GM19023 (cell line): Measurements from ENCODE around the gene KDM3A.

Experiments
- ATAC-seq: cut with Tn5 transposase; IDR thresholded peaks from one replicate; pipeline ENCODE4 v1.9.1; 2021; ENCODE audit warnings: mild to moderate bottlenecking, moderate library complexity; ENCODE audit not compliant: unreplicated experiment

The KDM3A gene

DNA sequence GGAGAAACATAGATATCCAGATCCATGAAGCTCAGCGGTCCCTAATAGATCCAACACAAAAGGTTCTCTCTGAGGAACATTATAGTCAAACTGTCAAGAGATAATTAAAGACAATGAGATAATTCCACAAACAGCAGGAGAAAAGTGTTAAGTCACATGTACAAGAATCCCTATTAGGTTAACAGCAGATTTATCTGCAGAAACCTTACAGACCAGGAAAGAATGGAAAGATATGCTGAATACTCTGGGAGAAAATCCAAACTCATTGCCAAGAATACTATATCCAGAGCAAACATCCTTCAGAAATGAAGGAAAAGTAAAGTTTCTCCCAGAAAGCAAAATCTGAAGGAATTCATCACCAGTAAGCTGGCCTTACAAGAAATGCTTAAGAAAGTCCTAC is 10.8 kb upstream of the KDM3A start:
- ATAC-seq: no peak

DNA sequence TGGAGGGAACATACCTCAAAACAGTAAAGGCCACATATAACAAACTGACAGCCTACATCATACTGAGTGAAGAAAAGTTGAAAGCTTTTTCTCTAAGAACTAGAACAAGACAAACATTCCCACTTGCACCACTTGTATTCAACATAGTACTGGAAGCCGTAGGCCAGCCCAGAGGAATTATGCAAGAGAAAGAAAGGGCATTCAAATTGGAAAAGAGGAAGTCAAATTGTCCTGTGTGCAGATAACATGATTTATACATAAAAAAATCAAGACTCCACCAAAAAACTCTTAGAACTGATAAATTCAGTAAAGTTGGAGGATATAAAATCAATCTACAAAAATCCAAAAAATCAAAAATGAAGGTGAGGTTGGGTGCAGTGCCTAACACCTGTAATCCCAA is 8.0 kb upstream of the KDM3A start:
- ATAC-seq: no peak

DNA sequence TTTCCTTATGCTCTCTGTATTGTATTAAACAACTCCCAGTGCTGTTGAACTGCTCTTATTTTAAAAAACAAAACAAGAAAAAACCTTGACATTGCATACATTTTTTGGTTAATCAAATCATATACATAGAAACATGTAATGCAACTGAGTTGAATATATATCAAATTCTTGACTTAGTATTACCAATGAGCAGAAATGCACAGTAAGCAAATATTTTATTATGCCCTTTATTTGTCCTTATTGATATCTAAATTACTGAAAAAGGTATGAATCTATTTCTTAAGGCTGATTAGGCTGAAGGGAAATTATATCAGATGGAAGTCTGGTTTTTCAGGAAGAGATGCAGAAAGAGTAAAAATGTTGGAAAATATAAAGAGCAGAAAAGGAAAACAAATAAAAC is 6.9 kb upstream of the KDM3A start:
- ATAC-seq: no peak

DNA sequence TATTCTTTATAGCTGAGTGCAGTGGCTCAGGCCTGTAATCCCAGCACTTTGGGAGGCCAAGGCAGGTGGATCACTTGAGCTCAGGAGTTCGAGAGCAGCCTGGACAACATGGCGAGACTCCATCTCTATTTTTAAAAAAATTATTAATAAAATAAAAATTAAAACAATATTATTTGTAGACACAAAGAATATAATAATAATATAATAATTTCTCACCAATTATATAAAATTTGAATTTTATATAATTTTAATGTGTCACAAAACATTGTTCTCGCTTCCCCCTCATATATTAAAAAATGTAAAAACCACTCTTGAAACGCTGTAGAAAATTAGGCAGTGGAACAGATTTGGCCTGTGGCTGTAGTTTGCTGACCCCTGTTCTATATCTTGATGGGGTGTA is 5.6 kb upstream of the KDM3A start:
- no peak for ATAC-seq

DNA sequence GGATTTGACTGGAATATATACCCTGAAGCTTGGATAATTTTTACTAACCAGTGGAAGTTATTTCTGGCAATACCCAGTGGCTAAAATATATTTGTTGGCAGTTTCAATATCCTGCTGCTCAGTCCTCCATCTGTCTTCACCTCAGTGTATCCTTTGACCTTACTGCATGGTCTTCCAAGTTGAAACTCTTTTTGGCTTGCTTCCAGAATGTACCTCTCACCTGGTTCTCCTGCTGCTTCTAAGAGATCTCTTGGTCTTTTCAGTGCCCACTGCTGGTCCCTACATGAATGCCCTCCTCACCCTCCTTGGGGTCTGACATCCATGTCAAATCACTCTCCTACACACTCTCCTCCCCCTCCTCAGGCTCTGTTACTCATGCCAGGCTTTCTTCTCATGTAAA is 4.8 kb upstream of the KDM3A start:
- ATAC-seq: no peak

DNA sequence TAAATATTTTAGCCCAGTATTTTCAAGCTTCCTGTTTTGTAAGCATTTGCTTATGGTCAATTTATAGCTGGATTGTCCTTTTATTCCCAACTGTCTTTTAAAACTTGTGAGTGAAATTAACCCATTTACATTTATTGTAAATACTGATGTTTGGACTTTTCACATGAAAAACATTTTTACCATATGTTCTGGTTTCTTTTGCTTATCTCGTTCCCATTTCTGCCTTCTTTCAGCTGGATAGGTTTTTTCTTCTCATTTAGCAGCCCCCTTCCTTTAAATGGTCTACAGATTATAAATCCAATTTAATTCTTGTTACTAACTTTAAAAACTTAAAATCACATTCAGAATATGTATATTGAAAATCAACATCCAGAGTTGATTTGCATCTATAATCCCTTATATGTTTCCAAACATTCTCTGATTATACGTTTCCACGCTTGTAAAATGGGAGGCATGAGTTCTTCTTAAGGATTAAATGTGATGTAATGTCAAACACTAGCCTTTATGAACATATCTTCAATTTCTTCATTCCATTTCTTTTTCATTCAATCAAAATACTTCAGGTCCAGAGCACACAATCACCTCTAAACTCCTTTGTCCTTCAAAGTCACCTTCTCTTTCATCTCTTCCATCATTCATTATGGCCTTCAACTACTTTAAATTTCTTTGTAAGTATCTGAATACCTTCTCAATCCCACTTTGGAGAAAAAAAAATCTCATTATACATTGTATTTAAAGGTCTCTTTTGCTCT is 1.1 kb upstream of the KDM3A start:
- ATAC-seq: no peak

DNA sequence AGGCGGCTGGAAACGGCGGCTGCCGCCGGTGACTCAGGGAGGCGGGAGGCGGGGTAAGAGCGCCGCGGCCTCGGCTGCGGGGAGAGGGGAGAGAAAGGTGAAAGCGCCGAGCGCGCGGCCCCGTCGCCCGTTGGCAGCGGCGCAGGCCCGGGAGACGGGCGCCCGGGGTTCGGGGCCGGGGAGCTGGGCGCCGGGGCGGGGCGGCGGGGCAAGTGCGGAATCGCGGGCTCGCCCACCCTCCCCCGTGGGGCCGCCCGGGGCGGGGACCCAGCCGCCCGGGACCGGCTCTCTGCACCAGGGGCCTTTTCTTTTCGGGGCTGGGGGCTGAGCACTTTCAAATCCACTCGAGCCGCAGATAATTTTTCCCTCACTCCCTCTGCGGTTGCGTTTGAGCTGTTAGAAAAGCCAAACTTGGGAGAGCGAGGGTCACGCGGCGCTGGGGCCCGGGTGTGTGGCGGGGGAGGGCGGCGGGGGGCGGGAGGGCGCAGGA is 266 bp downstream of the KDM3A start:
- ATAC-seq: peak; percentile 23

DNA sequence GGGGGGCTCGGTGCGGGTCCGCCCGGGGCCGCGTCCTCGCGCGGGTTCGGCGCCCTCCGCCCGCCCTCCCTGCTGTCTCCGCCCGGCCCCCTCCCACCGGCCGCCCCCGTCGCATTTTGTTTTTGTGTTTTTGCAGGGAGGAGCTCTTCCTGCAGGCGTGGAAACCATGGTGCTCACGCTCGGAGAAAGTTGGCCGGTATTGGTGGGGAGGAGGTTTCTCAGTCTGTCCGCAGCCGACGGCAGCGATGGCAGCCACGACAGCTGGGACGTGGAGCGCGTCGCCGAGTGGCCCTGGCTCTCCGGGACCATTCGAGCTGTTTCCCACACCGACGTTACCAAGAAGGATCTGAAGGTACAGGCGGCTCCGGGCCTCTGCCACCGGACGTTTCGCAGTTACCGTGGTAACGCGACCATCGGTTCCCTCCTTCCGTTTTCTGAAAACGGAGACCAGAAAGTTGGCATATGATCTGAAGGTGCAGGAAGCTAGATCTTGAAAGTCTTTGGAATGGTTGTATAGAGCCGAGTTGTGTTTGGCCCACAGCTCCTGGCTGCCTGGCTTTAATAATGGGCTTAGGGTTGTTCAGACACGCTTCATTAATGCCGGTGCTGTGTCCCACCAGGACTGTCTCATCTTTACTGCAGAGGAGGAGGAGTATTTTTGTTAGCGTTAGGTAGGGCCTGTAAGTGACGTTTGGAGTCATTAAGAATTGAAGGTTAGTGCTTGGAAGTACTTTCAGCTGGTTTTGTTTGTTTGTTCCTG is 891 bp downstream of the KDM3A start:
- peak; percentile 11 for ATAC-seq

DNA sequence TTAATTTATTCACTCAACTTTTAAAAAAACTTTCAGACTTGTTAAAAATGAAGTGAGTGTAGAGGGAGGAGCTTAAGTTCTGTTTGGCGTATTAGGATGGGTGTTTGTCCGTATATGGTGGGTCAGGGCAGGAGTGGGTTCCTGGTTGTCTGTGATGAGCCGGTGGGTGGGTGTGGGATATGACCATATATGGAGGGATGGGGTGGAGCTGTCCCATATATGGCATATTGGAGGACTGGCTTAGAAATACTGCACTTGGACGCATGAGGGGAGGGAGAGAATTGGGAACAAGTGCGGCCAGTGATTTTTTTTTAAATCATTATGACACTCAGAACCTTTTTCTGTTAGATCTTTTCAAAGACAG is 1.5 kb downstream of the KDM3A start:
- ATAC-seq: peak; percentile 64

DNA sequence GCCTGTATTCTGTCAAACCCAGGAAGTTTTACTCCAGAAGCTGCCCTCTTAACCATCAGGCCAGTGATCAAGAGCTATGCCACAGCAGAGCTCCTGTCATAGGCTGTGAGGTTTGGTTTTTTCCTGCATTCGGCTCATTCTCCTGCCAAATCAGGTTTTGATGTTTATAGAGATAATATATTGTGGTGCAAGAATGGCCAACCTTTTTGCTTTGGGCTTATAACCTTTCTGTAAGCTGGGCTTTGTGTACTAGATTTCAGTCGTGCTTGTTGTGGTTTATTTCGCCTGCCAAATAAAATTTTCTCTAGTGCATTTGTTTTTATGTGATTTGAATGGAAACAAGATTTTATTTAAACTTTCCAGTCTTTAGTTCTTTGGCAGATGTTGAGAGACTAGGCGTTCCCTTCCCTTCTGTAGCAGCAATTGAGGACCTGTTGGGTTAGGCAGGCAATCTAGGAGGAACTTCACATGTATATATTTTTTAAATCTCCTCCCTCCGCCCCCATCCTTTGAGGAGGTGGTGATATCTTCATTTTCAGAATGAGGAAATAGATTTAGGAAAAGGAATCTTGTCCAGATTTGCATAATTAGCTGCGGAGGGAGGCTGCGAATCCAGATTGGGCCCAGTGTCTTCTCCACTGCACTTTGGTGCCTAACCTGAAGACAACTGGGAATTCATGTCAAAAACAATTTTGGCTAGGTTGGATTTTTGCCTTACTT is 2.6 kb downstream of the KDM3A start:
- no peak for ATAC-seq

DNA sequence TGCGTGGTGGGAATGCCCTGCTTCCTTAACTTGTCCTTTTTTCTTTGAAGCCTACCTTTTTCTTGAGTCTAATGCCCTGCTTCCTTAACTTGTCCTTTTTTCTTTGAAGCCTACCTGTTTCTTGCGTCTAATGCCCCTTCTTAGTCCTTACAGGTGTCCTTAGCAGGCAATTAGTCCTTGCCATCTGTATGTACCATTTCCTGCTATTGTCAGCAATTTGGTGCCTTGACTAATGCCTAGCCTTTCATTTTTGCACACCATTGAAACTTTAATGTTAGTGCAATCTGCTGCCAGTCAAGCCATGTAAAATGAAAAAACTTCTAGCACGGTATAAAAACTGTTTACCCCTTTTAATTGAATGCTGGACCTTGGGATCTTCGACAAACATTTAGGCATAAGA is 4.3 kb downstream of the KDM3A start:
- ATAC-seq: no peak

DNA sequence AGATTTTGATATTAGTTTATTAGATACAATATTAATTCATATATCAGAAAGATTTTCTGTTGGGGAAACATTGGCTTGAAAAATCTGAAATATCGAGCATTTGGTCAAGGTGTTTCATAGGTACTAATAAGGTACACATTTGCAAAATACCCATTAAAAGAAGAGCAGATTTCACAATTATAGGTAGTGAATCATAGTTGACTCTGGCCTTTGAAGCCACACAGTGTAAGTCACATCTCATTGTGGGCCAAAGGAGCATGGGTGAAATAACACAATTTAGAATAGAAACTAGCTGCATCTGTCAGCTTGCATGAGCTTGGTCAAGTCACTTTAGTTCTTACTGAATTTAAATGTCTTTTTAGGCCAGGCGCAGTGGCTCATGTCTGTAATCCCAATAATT is 4.9 kb downstream of the KDM3A start:
- ATAC-seq: no peak

DNA sequence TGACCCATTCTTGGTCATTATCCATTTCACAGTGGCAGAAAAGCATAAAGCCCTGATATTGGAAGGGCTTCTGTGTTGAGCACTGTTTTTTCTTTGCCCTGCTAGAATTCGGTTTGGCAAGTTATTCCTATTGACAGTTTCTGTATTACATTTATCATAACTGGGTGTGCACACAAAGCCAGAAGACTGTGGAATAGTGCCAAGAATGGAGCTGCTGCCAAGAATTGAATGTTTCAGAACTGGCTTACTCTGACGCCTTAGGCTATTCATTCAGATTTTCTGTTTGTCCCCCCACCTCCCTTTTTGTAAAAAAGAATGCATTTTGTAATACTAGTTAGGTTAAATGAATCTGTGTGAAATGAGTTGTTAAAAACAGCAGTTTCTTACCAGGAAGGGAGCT is 12.7 kb downstream of the KDM3A start:
- ATAC-seq: no peak

DNA sequence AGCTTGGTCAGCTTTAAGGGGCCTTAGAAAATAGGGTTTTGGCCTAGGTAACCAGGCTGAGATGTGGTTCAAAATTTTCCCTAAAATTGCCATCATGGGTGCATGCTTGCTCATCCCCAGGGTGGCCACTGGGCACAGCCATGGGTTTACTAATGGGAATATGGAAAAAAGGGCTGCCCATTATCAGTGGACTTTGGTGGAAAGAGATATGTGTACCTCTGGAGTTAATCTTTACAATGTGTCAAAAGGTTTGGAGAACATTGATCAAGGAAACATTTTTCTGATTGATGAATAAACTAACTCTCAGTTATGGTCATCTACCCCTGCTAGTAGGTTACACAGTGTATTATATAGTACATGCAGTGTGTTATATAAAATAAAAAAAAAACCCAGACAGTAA is 13.1 kb downstream of the KDM3A start:
- no peak for ATAC-seq

DNA sequence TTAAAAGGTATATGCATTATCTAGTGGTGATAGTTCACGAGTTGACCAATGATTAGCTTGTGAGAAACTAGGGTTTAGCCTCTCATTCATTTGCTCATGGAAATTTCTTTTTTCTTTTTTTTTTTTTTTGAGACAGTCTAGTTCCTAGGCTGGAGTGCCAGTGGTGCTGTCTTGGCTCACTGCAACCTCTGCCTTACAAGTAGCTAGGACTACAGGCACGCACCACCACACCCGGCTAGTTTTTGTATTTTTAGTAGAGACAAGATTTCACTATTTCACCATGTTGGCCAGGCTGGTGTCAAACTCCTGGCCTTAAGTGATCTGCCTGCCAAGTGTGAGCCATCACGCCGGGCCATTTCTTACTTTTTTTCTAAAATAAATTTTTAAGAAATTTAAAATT is 14.0 kb downstream of the KDM3A start:
- ATAC-seq: no peak

DNA sequence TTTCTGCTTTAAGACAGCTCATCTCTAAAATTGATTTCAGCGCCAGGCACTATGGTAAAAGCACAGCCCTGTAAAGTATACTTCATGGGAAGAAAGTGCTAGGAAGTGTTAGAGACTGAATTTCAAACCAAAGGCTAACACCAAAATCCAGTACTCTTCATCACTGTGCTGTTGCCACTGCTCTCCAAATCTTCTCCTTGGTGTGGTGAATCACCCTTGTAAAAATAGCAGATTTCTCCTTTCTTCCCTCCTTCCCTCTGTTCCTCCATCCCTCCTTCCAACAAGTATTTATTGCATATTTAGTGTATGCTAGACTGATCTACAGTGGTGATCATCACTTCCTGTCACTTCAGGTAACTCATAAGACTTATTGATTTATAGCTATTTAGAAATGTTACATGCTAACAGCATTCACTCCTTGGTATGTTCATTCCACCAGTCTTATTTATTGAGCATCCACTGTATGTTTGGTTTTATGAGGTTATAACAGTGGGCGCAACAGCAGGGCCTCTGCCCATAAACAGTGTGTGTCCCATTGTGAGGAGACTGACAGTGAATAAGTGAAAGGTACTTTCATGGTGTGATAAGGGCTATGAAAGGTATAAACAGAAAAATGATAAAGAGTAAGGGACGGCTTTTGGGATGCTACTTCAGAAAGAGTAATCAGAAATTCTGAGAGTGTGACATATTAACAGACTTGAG is 20.0 kb downstream of the KDM3A start:
- ATAC-seq: no peak

DNA sequence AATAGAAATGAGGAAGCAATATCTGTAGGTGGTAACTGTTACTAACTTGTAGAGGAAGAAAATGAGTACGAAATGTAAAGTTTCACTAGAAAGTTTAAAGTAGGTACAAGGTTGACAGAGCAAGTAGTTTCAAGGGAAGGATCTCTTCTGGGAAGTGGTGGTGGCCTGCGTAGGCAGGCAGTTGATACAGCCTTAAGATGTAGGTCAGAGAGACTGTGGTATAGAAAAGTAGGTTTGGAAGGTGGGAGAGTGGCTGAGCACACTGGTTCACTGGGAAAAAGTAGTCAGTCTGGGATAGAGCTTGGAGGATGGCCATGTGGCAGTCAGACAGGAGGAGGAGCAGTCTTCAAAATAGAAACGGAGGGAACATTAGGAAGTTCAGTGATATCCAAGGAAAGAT is 23.5 kb downstream of the KDM3A start:
- ATAC-seq: no peak

DNA sequence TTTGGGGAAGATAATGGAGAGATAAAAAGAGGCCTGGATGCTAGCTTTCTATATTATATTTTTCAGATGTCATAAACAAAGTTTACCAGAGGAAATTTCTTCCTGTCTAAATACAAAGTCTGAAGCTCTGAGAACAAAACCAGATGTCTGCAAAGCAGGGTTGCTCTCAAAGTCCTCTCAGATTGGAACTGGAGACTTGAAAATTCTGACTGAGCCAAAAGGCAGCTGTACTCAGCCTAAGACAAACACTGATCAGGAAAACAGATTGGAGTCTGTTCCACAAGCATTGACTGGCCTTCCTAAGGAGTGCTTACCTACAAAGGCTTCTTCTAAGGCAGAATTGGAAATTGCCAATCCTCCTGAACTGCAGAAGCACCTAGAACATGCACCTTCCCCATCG is 25.1 kb downstream of the KDM3A start:
- ATAC-seq: no peak

DNA sequence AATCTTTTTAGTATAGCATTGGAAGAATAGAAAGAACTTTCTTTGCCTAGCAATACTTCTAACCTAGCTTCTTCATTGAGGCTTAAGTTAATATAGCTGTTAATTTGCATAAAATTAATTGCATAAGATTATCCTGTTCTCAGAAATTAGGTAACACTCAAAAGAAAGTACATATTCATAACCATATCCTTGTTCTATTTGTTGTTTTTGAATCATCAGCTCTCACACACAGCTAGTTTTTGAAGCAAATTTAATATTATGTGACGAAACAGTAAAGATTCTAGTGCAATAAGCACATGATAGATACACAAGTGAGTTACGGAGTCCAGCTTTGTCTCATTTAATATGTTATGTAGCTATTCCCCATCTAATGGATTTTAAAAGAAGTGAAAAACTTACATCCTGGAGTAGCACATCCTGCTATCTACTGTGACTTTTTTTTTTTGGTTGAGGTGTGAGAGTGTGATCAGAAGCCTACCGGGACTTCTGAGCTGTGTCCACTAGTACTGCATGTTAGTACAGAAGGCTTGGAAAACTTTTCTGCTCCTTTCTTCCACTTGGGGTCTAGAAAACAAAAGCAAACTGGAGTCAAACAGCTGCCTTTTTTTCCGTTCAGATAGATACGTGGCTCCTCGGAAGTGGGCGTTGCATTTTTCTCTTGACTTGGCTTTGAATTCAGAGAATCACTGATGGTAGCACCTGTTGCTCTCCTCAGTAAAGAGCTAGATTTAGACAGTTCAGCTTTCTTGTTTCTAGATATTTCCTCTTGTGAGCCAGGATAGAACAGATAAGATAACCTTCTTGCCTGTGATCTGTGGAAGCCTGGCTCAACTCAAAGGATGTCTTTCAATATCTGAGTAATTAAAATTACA is 27.2 kb downstream of the KDM3A start:
- ATAC-seq: no peak

DNA sequence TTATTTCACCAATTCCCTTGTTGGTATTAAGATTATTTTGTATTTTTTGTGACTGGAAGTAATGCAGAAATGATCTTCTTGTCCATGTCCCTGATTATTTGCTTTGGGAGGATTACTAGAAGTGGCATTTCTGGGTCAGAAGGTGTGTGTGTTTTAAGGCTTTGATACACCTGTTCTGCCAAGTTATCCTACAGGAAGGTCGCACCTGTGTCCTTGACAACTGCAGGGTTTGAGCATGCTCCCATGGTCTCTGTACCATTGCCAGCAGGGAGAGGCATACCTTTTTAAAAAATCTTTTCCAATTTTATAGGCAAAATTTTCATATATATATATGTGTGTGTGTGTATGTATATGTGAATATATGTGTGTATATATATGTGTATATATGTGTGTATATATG is 29.7 kb downstream of the KDM3A start:
- ATAC-seq: no peak
